DMS 273 treated with DMSO at 0.1 percent for 48 hours (cell line): ENCODE measurements around the gene OLFML2B.
"Not testable (repeated sequence)": the region's sequence is repeated elsewhere in the genome, so short reads cannot be mapped to it uniquely, and the experiment has no call there.

ENCODE experiments used
- DNase-seq: peaks from one replicate; lab custom pipeline; 2025; lab: John Stamatoyannopoulos, UW

Gene OLFML2B

DNA sequence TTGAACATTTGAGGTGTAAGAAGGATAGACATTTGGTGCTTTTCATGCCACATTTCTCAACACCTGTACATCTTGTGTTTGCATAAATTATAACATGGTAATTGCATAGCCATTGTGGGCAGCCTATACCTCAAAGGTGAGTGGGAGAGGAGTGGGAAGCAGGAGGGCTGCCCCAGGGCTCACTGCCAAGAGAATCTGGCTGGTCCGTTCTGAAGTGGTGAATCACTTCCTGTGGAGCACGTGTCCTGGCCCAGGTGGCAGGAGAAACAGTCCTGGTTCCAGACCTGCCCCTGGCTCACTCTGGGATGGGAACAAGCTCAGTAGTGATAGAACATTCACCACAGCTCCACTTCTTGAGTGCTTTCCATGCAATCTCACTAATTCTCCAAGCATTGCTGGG lies 11.6 kb upstream of the OLFML2B start:
- DNase-seq = no peak

DNA sequence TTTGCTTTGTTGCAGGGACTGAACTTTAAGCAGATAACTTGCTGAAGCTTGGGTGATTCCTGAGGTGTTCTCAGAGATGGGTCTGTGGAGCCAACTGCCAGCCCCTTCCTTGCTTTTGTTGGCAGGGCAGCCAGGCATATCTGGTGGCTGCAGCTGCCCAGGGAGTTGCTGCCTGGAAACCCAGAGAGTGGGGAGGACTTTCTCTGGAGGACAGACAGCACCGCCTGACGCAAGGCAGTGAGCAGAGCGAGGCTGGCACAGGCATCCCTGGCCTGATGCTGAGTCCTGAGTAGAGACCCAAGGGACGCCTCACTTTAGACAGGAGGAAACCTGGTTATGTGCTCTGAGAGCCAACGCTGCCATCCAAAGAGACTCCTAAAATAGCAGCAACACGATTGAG lies 9.8 kb upstream of the OLFML2B start:
- no peak for DNase-seq

DNA sequence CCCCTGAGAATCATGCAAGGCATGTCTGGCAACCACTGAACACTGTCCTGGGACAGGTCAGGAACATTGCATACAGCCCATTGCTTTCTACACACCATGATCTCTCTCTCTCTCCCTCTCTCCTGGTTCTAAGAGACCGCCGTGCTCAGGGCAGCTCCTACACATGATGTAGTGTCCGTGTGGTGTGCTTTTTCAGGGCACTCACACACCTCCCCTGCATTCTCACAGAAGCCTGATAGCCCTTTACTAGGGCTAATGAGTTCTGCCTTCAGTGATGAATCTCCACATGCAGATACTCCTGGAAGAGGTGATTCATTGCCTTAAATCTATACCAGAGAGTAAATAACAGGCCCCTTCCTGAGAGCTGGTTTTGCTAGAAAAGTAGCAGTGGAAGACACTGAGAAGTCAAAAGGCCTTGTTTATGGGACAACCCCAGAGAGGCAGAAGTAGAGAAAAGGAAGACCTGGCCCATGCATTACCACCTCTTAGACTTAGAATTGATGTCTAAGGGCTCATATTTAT lies 7.2 kb upstream of the OLFML2B start:
- DNase-seq = no peak

DNA sequence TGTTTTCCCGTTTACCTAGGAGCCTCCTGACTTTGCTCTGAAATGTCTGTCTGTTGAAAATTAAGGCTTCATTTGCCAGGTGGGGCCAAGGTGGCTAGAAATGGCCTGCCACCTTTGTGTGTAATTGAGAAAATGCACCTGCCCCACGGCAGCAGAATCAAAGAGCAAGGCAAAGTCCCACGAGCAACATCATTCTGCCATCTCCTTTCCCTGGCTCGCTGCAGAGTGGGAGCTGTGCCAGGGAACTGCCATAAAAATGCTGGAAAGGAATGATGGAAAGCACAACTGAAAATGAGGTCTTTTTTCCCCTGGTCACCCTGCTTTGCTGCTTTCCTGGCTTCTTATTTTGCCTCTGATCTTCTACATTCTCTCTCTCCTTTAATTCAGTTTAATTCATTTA lies 5.5 kb upstream of the OLFML2B start:
- DNase-seq = no peak

DNA sequence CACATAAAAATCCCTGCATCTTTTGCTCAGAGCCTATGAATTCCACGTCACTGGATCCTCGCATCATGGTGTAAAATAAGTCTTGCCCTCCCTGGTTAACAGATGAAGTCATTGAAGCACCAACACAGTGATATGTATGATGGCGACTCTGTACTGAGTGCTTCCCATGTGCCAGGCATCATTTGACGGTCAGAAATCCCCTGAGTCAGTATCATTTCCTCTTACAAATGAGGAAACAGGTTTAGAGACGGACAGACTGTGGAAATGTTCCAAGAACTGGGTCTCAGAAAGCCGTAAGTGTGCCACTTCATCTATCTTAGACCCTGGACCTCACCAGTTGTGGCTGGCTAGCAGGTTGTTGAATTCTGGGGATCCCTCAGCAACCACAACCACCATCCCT lies 5.1 kb upstream of the OLFML2B start:
- no peak for DNase-seq

DNA sequence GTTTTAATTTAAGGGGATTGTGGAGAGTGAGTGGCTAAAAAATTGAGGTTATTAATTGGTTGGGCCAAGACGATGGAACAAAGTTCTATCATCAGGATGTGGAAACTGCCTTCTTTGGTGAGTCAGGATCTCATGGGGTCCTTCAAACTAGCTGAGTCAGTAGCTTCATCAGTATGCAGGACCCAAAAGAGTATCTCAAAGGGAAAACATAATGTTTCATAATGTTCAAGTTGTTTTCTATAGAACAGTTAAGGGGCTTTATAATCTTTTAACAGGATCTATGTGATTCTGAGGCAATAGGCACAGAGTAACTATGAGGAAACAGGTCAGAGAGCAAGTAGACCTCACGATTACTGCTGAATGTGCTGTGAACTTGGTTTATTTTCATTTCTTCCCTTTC lies 3.2 kb upstream of the OLFML2B start:
- no peak for DNase-seq

DNA sequence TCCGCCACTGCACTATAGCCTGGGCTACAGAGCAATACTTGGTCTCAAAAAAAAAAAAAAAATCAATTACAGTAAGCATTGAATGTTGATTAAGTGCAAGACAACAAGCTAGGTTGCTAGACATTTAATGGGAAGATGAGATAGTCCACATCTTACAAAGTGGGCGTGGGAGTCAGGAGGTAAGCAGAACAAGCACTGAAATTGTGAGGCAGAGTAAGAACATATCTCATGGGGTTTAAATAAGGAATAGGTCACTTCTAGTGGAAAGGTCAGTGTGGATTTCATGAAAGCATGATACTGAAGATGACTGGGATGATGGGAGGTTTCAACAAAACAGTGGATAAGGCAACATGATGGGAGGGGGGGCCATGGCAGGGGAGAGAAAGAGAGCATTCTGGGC lies 1.9 kb upstream of the OLFML2B start:
- DNase-seq = no peak

GRCh38 chr1:162023181-162023546 lies 505 bp downstream of the OLFML2B start:
- no peak for DNase-seq

GRCh38 chr1:162022626-162023025 lies 1.0 kb downstream of the OLFML2B start:
- DNase-seq = no peak

DNA sequence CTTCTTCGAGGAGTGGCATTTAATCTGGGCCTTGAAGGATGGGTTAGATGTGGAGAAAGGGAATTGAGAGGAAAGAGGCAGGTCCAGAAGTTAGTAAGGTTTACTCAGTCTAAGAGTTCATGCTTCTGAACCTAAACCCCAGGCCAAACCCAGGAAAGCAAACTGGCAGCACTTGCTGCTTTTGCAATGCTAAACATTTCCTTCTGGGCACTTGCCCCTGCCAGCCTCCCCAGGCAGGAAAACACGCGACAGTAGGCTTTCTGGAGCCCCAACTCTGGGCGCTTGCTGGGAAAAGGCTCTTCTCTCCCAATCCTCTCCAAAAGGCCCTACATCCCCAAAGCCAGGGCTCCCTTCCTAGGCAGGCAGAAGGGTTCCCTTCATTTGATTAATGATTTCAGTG lies 2.5 kb downstream of the OLFML2B start:
- no peak for DNase-seq

GRCh38 chr1:162020150-162020549 lies 3.5 kb downstream of the OLFML2B start:
- DNase-seq = no peak

GRCh38 chr1:162019446-162019845 lies 4.2 kb downstream of the OLFML2B start:
- peak; percentile 35 for DNase-seq

- peak; percentile 91 for DNase-seq
These were observed 4.7 kb downstream of the OLFML2B start for GRCh38 chr1:162019006-162019405.

DNA sequence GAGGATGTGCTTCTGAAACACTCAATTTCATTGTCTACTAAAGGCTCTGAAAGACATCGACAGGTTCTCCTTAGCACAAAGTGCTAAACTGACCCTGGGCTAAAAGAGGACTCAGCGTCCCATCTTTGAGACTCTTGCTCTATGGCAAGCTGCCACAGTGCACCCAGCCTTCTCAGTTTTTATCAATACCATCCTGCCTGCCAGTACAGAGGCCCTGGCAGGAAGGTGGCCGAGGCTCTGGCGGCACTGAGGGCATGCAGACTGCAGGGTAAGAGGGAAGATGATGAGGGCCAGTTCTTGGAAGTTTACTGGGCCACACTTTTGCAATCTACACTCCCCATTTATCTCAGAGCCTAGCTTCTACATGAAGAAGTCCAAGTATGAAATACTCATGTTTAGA lies 5.3 kb downstream of the OLFML2B start:
- no peak for DNase-seq

DNA sequence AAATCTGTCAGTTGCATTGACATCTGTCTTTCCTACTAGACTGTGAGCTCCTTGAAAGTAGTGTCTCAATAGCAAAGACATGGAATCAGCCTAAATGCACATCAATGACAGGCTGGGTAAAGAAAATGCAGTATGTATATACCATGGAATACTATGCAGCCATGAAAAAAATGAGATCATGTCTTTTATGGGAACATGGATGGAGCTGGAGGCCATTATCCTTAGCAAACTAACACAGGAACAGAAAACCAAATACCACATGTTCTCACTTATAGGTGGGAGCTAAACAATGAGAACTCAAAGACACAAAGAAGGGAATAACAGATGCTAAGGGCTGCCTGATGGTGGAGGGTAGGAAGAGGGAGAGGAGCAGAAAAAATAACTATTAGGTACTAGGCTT lies 5.9 kb downstream of the OLFML2B start:
- not testable (repeated sequence) for DNase-seq

DNA sequence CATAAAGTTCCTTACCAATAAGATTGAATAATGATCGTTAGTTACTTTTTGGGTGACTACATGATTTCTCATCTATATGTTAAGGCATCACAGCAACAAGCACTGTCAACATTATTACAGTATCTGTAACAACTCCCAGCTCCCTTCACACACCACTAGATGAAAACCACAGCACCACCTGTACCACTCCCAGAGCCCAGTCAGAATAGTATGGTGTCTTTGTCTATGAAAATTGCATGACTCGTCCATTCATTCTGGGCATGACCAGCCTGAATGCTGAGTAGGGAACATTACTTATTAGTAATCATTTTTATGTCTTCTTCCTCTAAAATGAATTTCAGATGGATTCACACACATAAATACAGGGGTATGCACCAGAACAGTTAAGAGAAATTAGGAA lies 7.0 kb downstream of the OLFML2B start:
- DNase-seq = no peak

- no peak for DNase-seq
These were observed 8.5 kb downstream of the OLFML2B start for GRCh38 chr1:162015196-162015595.

DNA sequence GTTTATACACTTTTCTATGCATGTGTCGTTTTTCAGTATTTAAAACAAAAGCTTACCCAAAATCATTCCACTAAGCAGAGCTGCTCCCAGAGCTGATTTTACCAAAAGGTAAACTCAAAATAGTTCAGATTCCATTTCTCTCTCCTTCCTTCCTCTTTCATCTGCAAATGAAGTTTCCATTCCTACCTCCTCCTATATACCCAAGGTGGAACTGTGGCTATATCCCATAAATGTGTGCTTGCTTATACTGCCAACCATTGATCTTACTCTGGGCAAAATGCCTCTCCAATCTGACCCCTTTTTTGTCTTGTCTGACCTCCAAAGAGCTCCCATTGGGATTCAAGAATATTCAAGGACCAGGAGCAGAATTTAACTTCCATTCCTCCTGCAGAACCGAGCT lies 9.5 kb downstream of the OLFML2B start:
- no peak for DNase-seq

DNA sequence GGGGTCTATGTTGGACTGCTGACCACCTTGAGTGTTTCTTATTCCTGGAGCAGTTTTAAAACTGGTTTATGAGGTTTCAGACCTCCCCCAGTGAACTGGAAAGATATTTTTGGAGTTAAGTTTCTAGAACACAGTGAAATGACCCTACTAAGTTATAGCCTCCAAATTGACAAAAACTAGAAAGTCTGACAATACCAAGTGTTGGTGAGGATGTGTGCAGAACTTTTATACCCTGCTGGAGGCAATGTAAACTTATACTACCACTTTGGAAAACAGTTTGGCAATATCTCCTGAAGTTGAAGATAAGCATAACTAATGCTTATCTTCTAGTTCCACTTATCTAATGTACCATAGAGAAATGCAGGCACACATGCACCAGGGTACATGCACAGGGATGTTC lies 10.4 kb downstream of the OLFML2B start:
- no peak for DNase-seq

GRCh38 chr1:162011337-162012012 lies 12.2 kb downstream of the OLFML2B start:
- peak; percentile 85 for DNase-seq

GRCh38 chr1:162010175-162010506 lies 13.5 kb downstream of the OLFML2B start:
- no peak for DNase-seq

- DNase-seq = no peak
These were observed 14.0 kb downstream of the OLFML2B start for GRCh38 chr1:162009501-162010174.

DNA sequence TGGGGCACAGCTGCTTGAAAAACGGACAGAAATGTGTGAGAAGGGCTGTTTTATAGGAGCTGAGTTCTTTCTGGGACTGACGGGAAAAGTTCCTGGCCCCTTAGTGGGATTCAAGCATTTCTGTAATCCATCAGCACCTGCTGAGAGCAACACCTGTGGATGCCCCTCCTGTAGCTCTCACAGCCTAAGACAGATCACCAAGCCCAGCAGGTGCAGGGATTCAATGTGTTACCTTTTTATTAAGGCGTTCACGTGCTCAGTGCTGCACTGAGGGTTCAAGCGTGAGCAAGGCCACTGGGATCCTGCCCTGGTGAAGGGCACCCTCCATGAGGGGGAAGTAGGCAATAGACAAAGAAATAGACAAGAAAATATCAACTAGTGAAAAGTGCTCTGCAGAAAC lies 14.9 kb downstream of the OLFML2B start:
- no peak for DNase-seq

- DNase-seq = no peak
These were observed 16.2 kb downstream of the OLFML2B start for GRCh38 chr1:162007466-162007865.
